Hepatocyte (in vitro differentiated cells): Measurements from ENCODE around the gene DCXR. TPM values are rescaled to one million over a fixed set of nuclear protein-coding genes. Genes with fewer than 3 reads are reported as not detected.
A peak's percentile ranks its signal among the peaks of the same experiment; 100 is the strongest.

ENCODE experiments used
- DNase-seq: peaks from one replicate; pipeline ENCODE4 v3.0.0-alpha.2; 2016; ENCODE audit warnings: low spot score
- H2AFZ ChIP-seq: fragments of 200-600 bp; sonication (generic); 2 replicates; pipeline ENCODE4 v1.6.0; 2016; ENCODE audit warnings: antibody characterized with exemption, mild to moderate bottlenecking
- H3K27ac ChIP-seq: fragments of 200-600 bp; sonication (generic); 2 replicates; pipeline ENCODE4 v1.5.1; 2016; ENCODE audit warnings: mild to moderate bottlenecking
- H3K27me3 ChIP-seq: fragments of 200-600 bp; sonication (generic); 2 replicates; pipeline ENCODE4 v1.6.1; 2016
- H3K36me3 ChIP-seq: fragments of 200-600 bp; sonication (generic); replicated peaks from 2 replicates; pipeline ENCODE4 v1.5.1; 2016; ENCODE audit warnings: low read depth; ENCODE audit not compliant: insufficient read depth
- H3K4me1 ChIP-seq: fragments of 200-600 bp; sonication (generic); 2 replicates; pipeline ENCODE4 v1.5.1; 2016; ENCODE audit warnings: mild to moderate bottlenecking, moderate library complexity; ENCODE audit not compliant: insufficient read depth
- H3K4me2 ChIP-seq: fragments of 200-600 bp; sonication (generic); 2 replicates; pipeline ENCODE4 v1.6.0; 2016
- H3K4me3 ChIP-seq: fragments of 200-600 bp; sonication (generic); 2 replicates; pipeline ENCODE4 v1.5.1; 2016; ENCODE audit warnings: mild to moderate bottlenecking
- H3K79me2 ChIP-seq: fragments of 200-600 bp; sonication (generic); 2 replicates; pipeline ENCODE4 v1.6.0; 2017; ENCODE audit warnings: mild to moderate bottlenecking
- H3K9me2 ChIP-seq: fragments of 200-600 bp; sonication (generic); replicated peaks from 2 replicates; pipeline ENCODE4 v1.6.0; 2017; ENCODE audit warnings: mild to moderate bottlenecking; ENCODE audit not compliant: insufficient read depth
- H3K9me3 ChIP-seq: fragments of 200-600 bp; sonication (generic); 2 replicates; pipeline ENCODE4 v1.5.1; 2016; ENCODE audit warnings: low read depth, mild to moderate bottlenecking
- H4K20me1 ChIP-seq: fragments of 200-600 bp; sonication (generic); 2 replicates; pipeline ENCODE4 v1.6.0; 2016; ENCODE audit warnings: mild to moderate bottlenecking; ENCODE audit not compliant: insufficient read depth, poor library complexity, severe bottlenecking
- CTCF ChIP-seq: fragments of 200-600 bp; sonication (generic); IDR thresholded peaks from 2 replicates; pipeline ENCODE4 v1.5.1; 2016; ENCODE audit warnings: antibody characterized with exemption, mild to moderate bottlenecking; ENCODE audit not compliant: poor library complexity
- EZH2 ChIP-seq: fragments of 200-600 bp; sonication (generic); IDR thresholded peaks from 2 replicates; pipeline ENCODE4 v1.6.1; 2016; ENCODE audit warnings: antibody characterized with exemption, mild to moderate bottlenecking, borderline replicate concordance
- EZH2phosphoT487 ChIP-seq: fragments of 200-600 bp; sonication (generic); IDR thresholded peaks from one replicate; pipeline ENCODE4 v1.6.1; 2018; ENCODE audit warnings: antibody characterized with exemption, mild to moderate bottlenecking, low read depth, moderate library complexity; ENCODE audit not compliant: unreplicated experiment, severe bottlenecking
- WGBS: methylation state at CpG from one replicate; pipeline ENCODE4 v1.1.6; 2016; ENCODE audit warnings: low lambda C conversion rate; ENCODE audit errors: missing lambda C conversion rate; 5-methylcytosine and 5-hydroxymethylcytosine counted together
- polyA plus RNA-seq: library from polyadenylated mRNA; unstranded; fragments of >200 nt; fragmentation: Nextera tagmentation; extraction: Ambion mirVana; gene quantifications from 2 replicates; pipeline ENCODE4 v1.2.1, GENCODE V29; 2016
- total RNA-seq: library from RNA; depleted of rRNA; stranded (reverse); fragments of >200 nt; gene quantifications from 2 replicates; pipeline ENCODE4 v1.2.3, GENCODE V29; 2014

DCXR gene
- total and polyA plus RNA-seq, 2 experiments from 2014 or later = 118 to 207 TPM

GRCh38 chr17:82003411-82004381 lies 33.8 kb downstream of the DCXR start:
- Histone ChIP-seq H3K4me1 (peaks cover 28% of the 10 kb centered on the region), H3K27ac (peak overlapping the region; percentile 68), H4K20me1 (no peaks in the 10 kb centered on the region), H3K4me3 (no peak overlapping the region), H3K9me3 (no peaks in the 10 kb centered on the region), H3K9me2 (no peaks in the 10 kb centered on the region), H3K27me3 (no peaks in the 10 kb centered on the region), H3K4me2 (peak overlapping the region; percentile 43), H3K36me3 (no peaks in the 10 kb centered on the region), H3K79me2 (peaks cover 7% of the 10 kb centered on the region), H2AFZ (no peak overlapping the region)
- DNase-seq = peak; percentile 88
- TF ChIP-seq EZH2 (no peak), CTCF (no peak), EZH2phosphoT487 (no peak)
- WGBS = 63% methylated on average over 50 of the region's 53 CpGs

GRCh38 chr17:82001571-82002056 lies 35.9 kb downstream of the DCXR start:
- Histone ChIP-seq H3K4me3 (no peak overlapping the region), H3K4me1 (peaks cover 29% of the 10 kb centered on the region), H3K79me2 (peaks cover 7% of the 10 kb centered on the region), H3K27me3 (no peaks in the 10 kb centered on the region), H3K27ac (no peak overlapping the region), H3K4me2 (no peak overlapping the region), H3K36me3 (no peaks in the 10 kb centered on the region), H2AFZ (no peak overlapping the region), H4K20me1 (no peaks in the 10 kb centered on the region), H3K9me2 (no peaks in the 10 kb centered on the region), H3K9me3 (no peaks in the 10 kb centered on the region)
- DNase-seq = no peak
- TF ChIP-seq EZH2 (no peak), EZH2phosphoT487 (no peak), CTCF (no peak)
- 87% methylated on average over 14 of the region's 17 CpGs for WGBS

- no peak overlapping the region for H3K4me2 ChIP-seq
- no peak for DNase-seq
- no peak overlapping the region for H3K27ac ChIP-seq
- H3K36me3 ChIP-seq = no peaks in the 10 kb centered on the region
- H3K27me3 ChIP-seq = no peaks in the 10 kb centered on the region
- TF ChIP-seq CTCF = no peak
- no peak for TF ChIP-seq EZH2
- TF ChIP-seq EZH2phosphoT487 = no peak
- no peaks in the 10 kb centered on the region for H3K9me3 ChIP-seq
- no peak overlapping the region for H2AFZ ChIP-seq
- H3K4me3 ChIP-seq = no peak overlapping the region
- WGBS = 91% methylated on average over 29 of the region's 32 CpGs
- no peaks in the 10 kb centered on the region for H4K20me1 ChIP-seq
- no peaks in the 10 kb centered on the region for H3K9me2 ChIP-seq
- H3K79me2 ChIP-seq = peaks cover 7% of the 10 kb centered on the region
- peaks cover 29% of the 10 kb centered on the region for H3K4me1 ChIP-seq
These were observed 36.5 kb downstream of the DCXR start for GRCh38 chr17:82000803-82001570.
